Aorta (tissue), 5 donors: ENCODE results near the gene ADAMTSL5. TPM values are rescaled to one million over a fixed set of nuclear protein-coding genes. Genes with fewer than 3 reads are reported as not detected.

Experiments
- ATAC-seq: fragments of 200-7000 bp; cut with Tn5 transposase; one replicate; pipeline ENCODE4 v1.9.1; 2022; ENCODE audit warnings: moderate library complexity; ENCODE audit not compliant: low FRiP score
- DNase-seq, 2 donors: peaks; one replicate each; pipeline ENCODE4 v3.0.0-alpha.2; 2020
- H3K27ac ChIP-seq, 2 donors: one replicate each; pipeline ENCODE4 v1.5.1; 2013; ENCODE audit warnings: low read length in 2 of 2, mild to moderate bottlenecking in 2 of 2, moderate library complexity in 2 of 2, control low read depth in 1 of 2, inconsistent platforms in 1 of 2, low read depth in 1 of 2
- H3K27me3 ChIP-seq, 2 donors: one replicate each; pipeline ENCODE4 v1.6.1; 2013; ENCODE audit warnings: control low read depth in 1 of 2, low read length in 1 of 2, mild to moderate bottlenecking in 1 of 2, moderate library complexity in 1 of 2; ENCODE audit not compliant: insufficient read depth in 2 of 2, control insufficient read depth in 1 of 2
- H3K36me3 ChIP-seq, 2 donors: one replicate each; pipeline ENCODE4 v1.6.1; 2013; ENCODE audit warnings: control low read depth in 1 of 2, low read length in 1 of 2, mild to moderate bottlenecking in 1 of 2; ENCODE audit not compliant: insufficient read depth in 2 of 2, control insufficient read depth in 1 of 2
- H3K4me1 ChIP-seq, 2 donors: one replicate each; pipeline ENCODE4 v1.6.1; 2013; ENCODE audit warnings: low read length in 2 of 2, control low read depth in 1 of 2, mild to moderate bottlenecking in 1 of 2, moderate library complexity in 1 of 2; ENCODE audit not compliant: insufficient read depth in 2 of 2, control insufficient read depth in 1 of 2
- H3K4me3 ChIP-seq, 2 donors: one replicate each; pipeline ENCODE4 v1.5.1; 2013; ENCODE audit warnings: low read length in 2 of 2, control low read depth in 1 of 2, mild to moderate bottlenecking in 1 of 2
- H3K9me3 ChIP-seq: one replicate; pipeline ENCODE4 v1.6.1; 2013; ENCODE audit warnings: mild to moderate bottlenecking, low read length; ENCODE audit not compliant: control insufficient read depth
- WGBS, 2 donors: extraction: QIAGEN DNeasy Blood & Tissue Kit; methylation state at CpG; one replicate each; pipeline ENCODE4 v1.1.7; 2013; 5-methylcytosine and 5-hydroxymethylcytosine counted together
- intact Hi-C, 2 donors: fragments of 100-400 bp; cut with DNase I; formaldehyde crosslinking; loops; one replicate each; pipeline versions ENCODE4 v1.14.2 to v1.15.0; 2022
- polyA plus RNA-seq, 2 donors: library from polyadenylated mRNA; stranded (reverse); fragments of 200-250 nt; gene quantifications; one replicate each; pipeline ENCODE4 v1.2.3, GENCODE V29; 2013
- total RNA-seq, 2 donors: library from RNA; stranded (reverse); fragmentation: NEBNext Ultra II Directional; extraction: Animal tissue kit (Norgen Biotek cat#: 25700); gene quantifications; one replicate each; pipeline ENCODE4 v1.2.1, GENCODE V29; 2021
- donor health status: healthy with polysubstance abuse.
- donor health status: Bipolar disorder and iron deficiency.
- donor health status: DM: no; HTN: no; CAD: no.
- donor health status: DM: no; HTN: no; CAD: no.
- donor health status: DM: yes; HTN: yes; CAD: no.

ADAMTSL5 gene
- total and polyA plus RNA-seq, 4 donors: 3.1 to 18.2 (median 6.1) TPM

GRCh38 chr19:1473085-1473851 lies 39.6 kb downstream of the ADAMTSL5 start:
- intact Hi-C loops: no loop called here
- Histone ChIP-seq H3K36me3 (no peaks in the 10 kb centered on the region), H3K27ac (no peak overlapping the region), H3K4me1 (no peaks in the 10 kb centered on the region), H3K27me3 (peaks cover 0 to 2% of the 10 kb centered on the region in 2 donors), H3K9me3 (no peaks in the 10 kb centered on the region), H3K4me3 (no peak overlapping the region)
- ATAC-seq (no peak), DNase-seq (no peak)
- 75 to 78% methylated on average over 20 of the region's 20 CpGs for WGBS, 2 donors

DNA sequence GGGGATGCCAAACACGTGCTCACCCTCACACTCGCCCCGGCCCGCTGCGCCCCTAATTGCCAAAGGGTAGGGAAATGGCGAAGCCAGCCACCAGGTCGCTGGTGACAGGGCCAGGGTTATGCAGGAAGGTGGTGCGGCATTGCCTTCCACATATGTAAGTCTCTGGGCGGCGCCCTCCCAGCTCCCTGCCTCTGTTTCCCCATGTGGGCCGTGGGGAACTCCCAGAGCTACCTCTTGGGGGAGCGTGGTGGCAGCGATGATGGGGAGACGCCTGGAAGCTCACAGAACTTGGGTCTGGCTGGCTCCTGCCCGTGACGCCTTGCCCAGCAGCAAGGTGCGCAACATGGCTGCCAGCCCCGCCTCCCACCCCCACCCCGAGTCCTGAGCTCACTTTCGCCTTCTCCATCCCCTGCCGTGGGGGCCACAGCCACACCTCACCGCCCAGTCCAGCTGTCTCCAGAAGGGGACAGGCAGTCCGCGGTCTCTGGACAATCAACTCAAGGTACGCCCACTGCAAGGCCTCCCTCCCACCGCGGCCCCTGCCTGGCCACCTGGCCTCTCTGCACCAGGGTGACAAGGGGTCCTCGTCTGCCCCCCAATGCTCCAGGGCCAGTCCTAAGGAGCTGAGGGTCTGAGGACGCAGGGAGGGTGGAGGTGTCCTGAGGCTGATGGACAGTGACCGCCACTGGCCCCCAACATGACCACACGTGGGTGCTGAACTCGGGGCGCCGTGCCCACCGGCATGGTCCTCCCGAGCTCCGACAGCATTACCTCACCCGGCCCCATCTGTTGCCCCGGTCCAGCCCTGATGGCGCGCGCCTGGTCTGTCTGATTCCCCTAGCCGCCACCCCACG lies 40.4 kb downstream of the ADAMTSL5 start:
- Histone ChIP-seq H3K4me1 (no peaks in the 10 kb centered on the region), H3K36me3 (no peaks in the 10 kb centered on the region), H3K27ac (no peak overlapping the region), H3K9me3 (no peaks in the 10 kb centered on the region), H3K4me3 (no peak overlapping the region), H3K27me3 (peaks cover 0 to 2% of the 10 kb centered on the region in 2 donors)
- DNase-seq: no peak
- WGBS, 2 donors: 47 to 49% methylated on average over 42 to 44 of the region's 44 CpGs
- intact Hi-C loops: no loop called here
- no peak for ATAC-seq

DNA sequence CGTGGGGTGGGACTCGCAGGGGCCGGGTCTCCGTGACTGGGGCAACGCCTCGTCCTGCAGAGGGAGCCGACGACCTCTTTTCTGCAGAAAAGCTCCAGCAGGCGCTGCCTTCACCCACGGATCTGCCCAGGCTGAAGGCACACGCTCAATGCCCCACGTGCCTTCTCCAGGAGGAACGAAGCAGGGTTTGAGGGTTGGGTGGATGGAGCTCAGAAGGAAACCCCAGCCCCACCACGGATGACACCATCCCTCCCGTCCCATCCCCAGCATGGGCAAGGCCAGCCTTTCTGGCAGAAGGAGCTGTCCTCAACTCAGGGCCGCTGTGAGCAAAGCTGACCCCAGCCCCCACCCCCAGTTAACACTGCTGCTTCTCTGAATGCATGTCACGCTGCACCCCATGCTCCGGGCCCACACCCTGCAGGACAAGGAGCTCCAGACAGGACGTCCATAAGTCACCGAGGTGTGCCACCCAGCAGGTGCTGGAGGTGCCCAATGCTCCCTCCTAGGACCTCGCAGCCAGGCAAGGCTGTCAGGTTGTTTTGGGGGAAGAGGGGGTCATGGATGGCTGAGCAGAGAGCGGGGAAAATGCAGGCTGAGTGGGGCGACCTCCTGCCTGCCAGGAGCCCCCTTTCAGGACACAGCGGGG lies 41.2 kb downstream of the ADAMTSL5 start:
- ATAC-seq (no peak), DNase-seq (no peak)
- H3K4me1 ChIP-seq: no peaks in the 10 kb centered on the region
- H3K27ac ChIP-seq: no peak overlapping the region
- H3K36me3 ChIP-seq: no peaks in the 10 kb centered on the region
- no peak overlapping the region for H3K4me3 ChIP-seq
- intact Hi-C loops: no loop called here
- WGBS, 2 donors: 26 to 28% methylated on average over 24 of the region's 24 CpGs
- H3K27me3 ChIP-seq: peaks cover 0 to 2% of the 10 kb centered on the region in 2 donors
- H3K9me3 ChIP-seq: no peaks in the 10 kb centered on the region

DNA sequence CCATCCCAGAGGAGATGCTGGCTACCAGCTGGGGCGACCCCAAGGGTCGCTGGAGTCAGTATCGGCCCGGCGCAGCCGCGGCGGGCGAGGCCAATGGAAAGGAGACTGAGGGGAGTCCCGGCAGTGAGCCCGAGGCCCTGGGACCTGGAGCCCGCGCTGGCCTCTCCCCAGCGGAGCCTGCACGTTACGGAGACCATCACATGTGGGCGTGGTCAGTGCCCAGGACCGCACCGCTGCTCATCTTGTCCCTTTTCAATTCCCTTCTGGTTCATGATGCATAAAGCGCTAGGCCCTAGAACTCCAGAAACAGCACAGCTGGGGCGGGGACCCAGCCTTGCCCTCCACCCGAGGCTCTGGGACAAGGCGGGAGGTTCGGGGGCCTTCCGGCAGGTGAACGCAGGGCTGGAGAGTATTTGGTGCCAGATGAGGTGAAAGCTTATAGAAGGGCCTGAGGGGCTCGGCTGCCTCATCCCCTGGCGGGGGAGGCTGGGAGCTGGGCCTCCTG lies 41.8 kb downstream of the ADAMTSL5 start:
- 7 to 8% methylated on average over 28 of the region's 28 CpGs for WGBS, 2 donors
- Histone ChIP-seq H3K27me3 (peaks cover 0 to 2% of the 10 kb centered on the region in 2 donors), H3K36me3 (no peaks in the 10 kb centered on the region), H3K27ac (no peak overlapping the region), H3K4me1 (no peaks in the 10 kb centered on the region), H3K4me3 (peak overlapping the region in 1 of 2 donors; percentile 10), H3K9me3 (no peaks in the 10 kb centered on the region)
- ATAC-seq (no peak), DNase-seq (no peak)
- intact Hi-C loops: no loop called here

DNA sequence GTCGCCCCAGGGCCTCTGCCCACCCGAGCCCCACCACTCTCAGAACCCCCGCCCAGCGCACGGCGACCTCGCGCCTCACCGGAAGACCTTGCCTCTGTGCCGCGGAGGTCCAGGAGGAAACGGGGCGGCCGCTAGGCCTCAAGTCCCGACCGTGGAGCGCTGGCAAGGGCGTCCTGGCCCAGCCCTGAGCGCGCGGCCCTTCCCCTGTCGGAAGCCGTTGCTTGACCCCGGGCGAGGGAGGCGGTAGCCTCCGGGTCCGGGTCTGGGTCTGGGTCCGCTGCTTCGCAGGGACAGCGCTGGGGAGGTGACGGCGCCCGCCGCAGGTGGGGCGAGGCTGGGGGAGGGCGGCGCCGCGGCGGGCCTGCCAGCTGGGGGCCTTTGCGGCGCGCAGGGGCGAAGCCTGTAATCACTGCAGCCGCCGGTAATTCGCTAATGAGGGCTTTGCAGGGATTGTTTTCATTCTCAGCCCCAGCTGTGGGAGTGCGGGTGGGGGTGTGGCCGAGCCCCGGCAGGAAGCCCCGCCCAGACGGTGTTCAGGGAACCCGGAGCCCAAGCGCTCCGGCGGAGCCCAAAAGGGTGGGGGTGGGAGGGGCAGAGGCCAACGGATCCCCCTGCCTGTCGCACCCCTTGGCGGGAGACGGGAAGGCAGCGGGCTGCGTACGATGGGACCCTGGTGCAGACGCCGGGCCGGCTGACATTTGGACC lies 42.4 kb downstream of the ADAMTSL5 start:
- ATAC-seq (peak; percentile 17), DNase-seq (no peak)
- no peaks in the 10 kb centered on the region for H3K4me1 ChIP-seq
- H3K9me3 ChIP-seq: no peaks in the 10 kb centered on the region
- H3K27me3 ChIP-seq: peaks cover 0 to 2% of the 10 kb centered on the region in 2 donors
- H3K27ac ChIP-seq: no peak overlapping the region
- intact Hi-C loops: no loop called here
- peak overlapping the region in 1 of 2 donors; percentile 10 for H3K4me3 ChIP-seq
- no peaks in the 10 kb centered on the region for H3K36me3 ChIP-seq
- WGBS, 2 donors: 1 to 2% methylated on average over 64 to 67 of the region's 67 CpGs

- DNase-seq (no peak), ATAC-seq (no peak)
- 2 to 4% methylated on average over 16 to 22 of the region's 22 CpGs for WGBS, 2 donors
- Histone ChIP-seq H3K9me3 (no peaks in the 10 kb centered on the region), H3K4me1 (no peaks in the 10 kb centered on the region), H3K36me3 (no peaks in the 10 kb centered on the region), H3K27me3 (peaks cover 0 to 2% of the 10 kb centered on the region in 2 donors), H3K27ac (no peak overlapping the region), H3K4me3 (no peak overlapping the region)
- intact Hi-C loops: no loop called here
Observed at GRCh38 chr19:1470055-1470304, 42.8 kb downstream of the ADAMTSL5 start.

DNA sequence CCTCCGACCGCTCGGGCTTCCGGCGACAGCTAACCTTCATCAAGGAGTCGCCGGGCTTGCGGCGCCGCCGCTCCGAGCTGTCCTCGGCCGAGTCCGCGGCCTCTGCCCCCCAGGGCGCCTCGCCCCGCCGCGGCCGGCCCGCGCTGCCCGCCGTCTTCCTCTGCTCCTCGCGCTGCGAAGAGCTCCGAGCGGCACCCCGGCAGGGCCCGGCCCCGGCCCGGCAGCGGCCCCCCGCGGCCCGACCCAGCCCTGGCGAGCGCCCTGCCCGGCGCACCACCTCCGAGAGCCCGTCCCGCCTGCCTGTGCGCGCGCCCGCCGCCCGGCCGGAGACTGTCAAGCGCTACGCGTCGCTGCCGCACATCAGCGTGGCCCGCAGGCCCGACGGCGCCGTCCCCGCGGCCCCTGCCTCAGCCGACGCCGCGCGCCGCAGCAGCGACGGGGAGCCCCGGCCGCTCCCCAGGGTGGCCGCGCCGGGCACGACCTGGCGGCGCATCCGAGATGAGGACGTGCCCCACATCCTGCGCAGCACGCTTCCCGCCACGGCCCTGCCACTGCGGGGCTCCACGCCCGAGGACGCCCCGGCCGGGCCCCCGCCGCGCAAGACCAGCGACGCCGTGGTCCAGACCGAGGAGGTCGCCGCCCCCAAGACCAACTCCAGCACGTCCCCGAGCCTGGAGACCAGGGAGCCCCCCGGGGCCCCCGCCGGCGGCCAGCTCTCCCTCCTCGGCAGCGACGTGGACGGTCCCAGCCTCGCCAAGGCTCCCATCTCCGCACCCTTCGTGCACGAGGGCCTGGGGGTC lies 43.4 kb downstream of the ADAMTSL5 start:
- DNase-seq (no peak), ATAC-seq (no peak)
- Histone ChIP-seq H3K9me3 (no peaks in the 10 kb centered on the region), H3K27ac (no peak overlapping the region), H3K4me3 (no peak overlapping the region), H3K36me3 (no peaks in the 10 kb centered on the region), H3K4me1 (no peaks in the 10 kb centered on the region), H3K27me3 (peaks cover 0 to 2% of the 10 kb centered on the region in 2 donors)
- 2% methylated on average over 73 to 117 of the region's 117 CpGs for WGBS, 2 donors
- intact Hi-C loops: no loop called here

DNA sequence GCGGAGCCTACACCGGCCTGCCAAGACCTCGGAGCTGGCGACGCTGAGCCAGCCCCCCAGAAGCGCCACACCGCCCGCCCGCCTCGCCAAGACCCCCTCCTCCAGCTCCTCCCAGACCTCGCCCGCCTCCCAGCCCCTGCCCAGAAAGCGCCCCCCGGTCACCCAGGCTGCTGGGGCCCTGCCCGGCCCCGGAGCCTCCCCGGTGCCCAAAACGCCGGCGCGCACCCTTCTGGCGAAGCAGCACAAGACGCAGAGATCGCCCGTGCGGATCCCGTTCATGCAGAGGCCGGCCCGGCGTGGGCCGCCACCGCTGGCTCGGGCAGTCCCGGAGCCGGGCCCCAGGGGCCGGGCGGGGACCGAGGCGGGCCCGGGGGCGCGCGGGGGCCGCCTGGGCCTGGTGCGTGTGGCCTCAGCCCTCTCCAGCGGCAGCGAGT lies 44.0 kb downstream of the ADAMTSL5 start:
- no peak overlapping the region for H3K27ac ChIP-seq

More for the DNA sequence above, 44.0 kb downstream of the ADAMTSL5 start:
- ATAC-seq (no peak), DNase-seq (no peak)
- H3K36me3 ChIP-seq: no peaks in the 10 kb centered on the region
- H3K9me3 ChIP-seq: no peaks in the 10 kb centered on the region
- WGBS, 2 donors: 3% methylated on average over 23 to 47 of the region's 47 CpGs
- intact Hi-C loops: no loop called here
- H3K27me3 ChIP-seq: peaks cover 0 to 2% of the 10 kb centered on the region in 2 donors
- H3K4me3 ChIP-seq: no peak overlapping the region
- no peaks in the 10 kb centered on the region for H3K4me1 ChIP-seq
